GM23248 (cell line): ENCODE results near the gene AKR1C3. TPM values are rescaled to one million over a fixed set of nuclear protein-coding genes. Genes with fewer than 3 reads are reported as not detected.

Experiments used
- DNase-seq: peaks from one replicate; pipeline ENCODE4 v3.0.0-alpha.2; 2015
- H2AFZ ChIP-seq: fragments of 200-600 bp; sonication (generic); 2 replicates; pipeline ENCODE4 v1.6.1; 2016; ENCODE audit warnings: antibody characterized with exemption
- H3F3A ChIP-seq: fragments of 200-600 bp; sonication (generic); 2 replicates; pipeline ENCODE4 v1.6.1; 2016; ENCODE audit warnings: mild to moderate bottlenecking, antibody characterized with exemption, mixed run types; ENCODE audit not compliant: insufficient read depth
- H3K27ac ChIP-seq: fragments of 200-600 bp; sonication (generic); 2 replicates; pipeline ENCODE4 v1.5.1; 2016; ENCODE audit warnings: mild to moderate bottlenecking
- H3K27me3 ChIP-seq: fragments of 200-600 bp; sonication (generic); replicated peaks from 2 replicates; pipeline ENCODE4 v1.6.1; 2016; ENCODE audit warnings: mild to moderate bottlenecking; ENCODE audit not compliant: insufficient read depth
- H3K36me3 ChIP-seq: fragments of 200-600 bp; sonication (generic); 2 replicates; pipeline ENCODE4 v1.6.1; 2016; ENCODE audit warnings: low read depth, mild to moderate bottlenecking
- H3K4me1 ChIP-seq: fragments of 200-600 bp; sonication (generic); 2 replicates; pipeline ENCODE4 v1.6.1; 2016; ENCODE audit warnings: mild to moderate bottlenecking; ENCODE audit not compliant: insufficient read depth
- H3K4me2 ChIP-seq: fragments of 200-600 bp; sonication (generic); one replicate; pipeline ENCODE4 v1.6.1; 2016; ENCODE audit warnings: mild to moderate bottlenecking; ENCODE audit not compliant: unreplicated experiment
- H3K4me3 ChIP-seq: fragments of 200-600 bp; sonication (generic); 2 replicates; pipeline ENCODE4 v1.5.1; 2016; ENCODE audit warnings: mild to moderate bottlenecking
- H3K79me2 ChIP-seq: fragments of 200-600 bp; sonication (generic); 2 replicates; pipeline ENCODE4 v1.6.1; 2016; ENCODE audit warnings: mild to moderate bottlenecking; ENCODE audit not compliant: insufficient read depth
- H3K9ac ChIP-seq: fragments of 200-600 bp; sonication (generic); 2 replicates; pipeline ENCODE4 v1.6.1; 2016; ENCODE audit warnings: mild to moderate bottlenecking
- H3K9me2 ChIP-seq: fragments of 200-600 bp; sonication (generic); 2 replicates; pipeline ENCODE4 v1.6.1; 2016; ENCODE audit warnings: mixed run types, mild to moderate bottlenecking, moderate library complexity; ENCODE audit not compliant: insufficient read depth
- H3K9me3 ChIP-seq: fragments of 200-600 bp; sonication (generic); one replicate; pipeline ENCODE4 v1.6.1; 2017; ENCODE audit warnings: low read depth
- H4K20me1 ChIP-seq: fragments of 200-600 bp; sonication (generic); 2 replicates; pipeline ENCODE4 v1.6.0; 2016; ENCODE audit not compliant: insufficient read depth
- EZH2 ChIP-seq: fragments of 200-600 bp; sonication (generic); IDR thresholded peaks from 2 replicates; pipeline ENCODE4 v1.6.1; 2018; ENCODE audit warnings: antibody characterized with exemption, mild to moderate bottlenecking; ENCODE audit not compliant: insufficient read depth, poor library complexity, severe bottlenecking
- EZH2phosphoT487 ChIP-seq: fragments of 200-600 bp; sonication (generic); IDR thresholded peaks from 2 replicates; pipeline ENCODE4 v1.6.1; 2018; ENCODE audit warnings: antibody characterized with exemption, moderate library complexity, mild to moderate bottlenecking, low read depth; ENCODE audit not compliant: insufficient read depth
- WGBS, 2 experiments: methylation state at CpG; one replicate each; pipeline ENCODE4 v1.1.6; 2015 to 2017; ENCODE audit warnings: low lambda C conversion rate in 2 of 2, low coverage in 1 of 2; ENCODE audit errors: missing lambda C conversion rate in 2 of 2; 5-methylcytosine and 5-hydroxymethylcytosine counted together
- in situ Hi-C: fragments of 300-500 bp; cut with MboI; formaldehyde crosslinking; loops from 2 replicates; pipeline ENCODE4 v1.15.0; 2020
- polyA plus RNA-seq: library from polyadenylated mRNA; unstranded; fragments of >200 nt; fragmentation: Nextera tagmentation; extraction: Ambion mirVana; gene quantifications from 2 replicates; pipeline ENCODE4 v1.2.1, GENCODE V29; 2016
- total RNA-seq: library from RNA; depleted of rRNA; stranded (reverse); fragments of >200 nt; shearing (Covaris generic); gene quantifications from 2 replicates; pipeline ENCODE4 v1.2.3, GENCODE V29; 2014

AKR1C3 gene
- total and polyA plus RNA-seq, 2 experiments from 2014 or later: 23.2 to 51.8 TPM

GRCh38 chr10:5064656-5065055 lies 29.6 kb upstream of the AKR1C3 start:
- peak overlapping the region; percentile 20; the same call in 1 of the 2 replicates for H3K27ac ChIP-seq
- TF ChIP-seq EZH2phosphoT487 (no peak), EZH2 (no peak)
- no peaks in the 10 kb centered on the region for H3K9me2 ChIP-seq
- 48 to 52% methylated on average over 1 of the region's 1 CpG for WGBS, 2 experiments
- H3K36me3 ChIP-seq: no peaks in the 10 kb centered on the region
- H3K4me2 ChIP-seq: peak overlapping the region; percentile 53
- H4K20me1 ChIP-seq: no peaks in the 10 kb centered on the region
- H2AFZ ChIP-seq: no peak overlapping the region
- no peak overlapping the region for H3K4me3 ChIP-seq
- no peaks in the 10 kb centered on the region for H3K79me2 ChIP-seq
- H3K4me1 ChIP-seq: peaks cover 11% of the 10 kb centered on the region
- H3F3A ChIP-seq: peaks cover 8% of the 10 kb centered on the region
- H3K27me3 ChIP-seq: no peaks in the 10 kb centered on the region
- H3K9me3 ChIP-seq: no peaks in the 10 kb centered on the region
- in situ Hi-C loops: no loop called here
- no peak overlapping the region for H3K9ac ChIP-seq
- DNase-seq: peak; percentile 23

- TF ChIP-seq EZH2 (no peak), EZH2phosphoT487 (no peak)
- Histone ChIP-seq H3K27me3 (no peaks in the 10 kb centered on the region), H3K9ac (no peak overlapping the region), H2AFZ (no peak overlapping the region), H3K4me2 (no peak overlapping the region), H4K20me1 (no peaks in the 10 kb centered on the region), H3K27ac (no peak overlapping the region), H3K36me3 (no peaks in the 10 kb centered on the region), H3F3A (peaks cover 34% of the 10 kb centered on the region), H3K9me2 (no peaks in the 10 kb centered on the region), H3K9me3 (no peaks in the 10 kb centered on the region), H3K4me1 (peaks cover 32% of the 10 kb centered on the region), H3K79me2 (no peaks in the 10 kb centered on the region), H3K4me3 (no peak overlapping the region)
- 87 to 100% methylated on average over 1 of the region's 1 CpG for WGBS, 2 experiments
- in situ Hi-C loops: no loop called here
- DNase-seq: no peak
Observed at GRCh38 chr10:5068274-5068984, 25.8 kb upstream of the AKR1C3 start.

DNA sequence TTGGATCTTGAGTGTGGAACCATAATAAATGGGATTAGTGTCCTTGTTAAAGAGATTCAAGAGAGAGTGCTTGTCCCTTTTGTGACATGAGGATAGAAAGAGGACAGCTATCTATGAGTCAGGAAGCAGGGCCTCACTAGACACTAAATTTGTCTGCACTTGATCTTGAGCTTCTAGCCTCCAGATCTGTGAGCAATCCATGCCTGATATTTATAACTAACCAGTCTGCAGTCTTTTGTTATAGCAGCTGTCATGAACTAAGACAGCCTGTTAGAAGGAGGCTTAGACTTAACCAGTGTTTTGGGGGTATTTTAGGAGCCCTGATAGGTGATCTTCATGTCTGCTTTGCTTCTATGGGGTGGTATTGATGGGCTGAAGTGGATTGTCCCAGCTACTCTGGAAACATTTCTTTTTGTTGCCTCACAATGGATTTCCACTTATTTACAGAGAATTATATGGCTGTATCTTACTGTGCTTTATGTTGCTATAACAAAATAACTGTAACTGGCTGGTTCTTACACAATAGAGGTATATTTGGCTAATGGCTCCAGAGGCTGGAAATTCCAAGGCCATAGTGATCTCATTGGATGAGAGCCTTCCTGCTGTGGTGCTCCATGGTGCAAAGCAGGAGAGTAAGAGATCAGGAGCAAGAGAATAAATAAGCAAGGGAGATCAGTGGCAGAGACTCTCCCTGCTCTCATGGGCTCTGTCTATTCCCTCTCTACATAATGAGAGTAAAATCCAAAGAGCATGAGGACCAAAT lies 23.4 kb upstream of the AKR1C3 start:
- Histone ChIP-seq H2AFZ (peak overlapping the region; percentile 76), H3K36me3 (no peaks in the 10 kb centered on the region), H3K27me3 (no peaks in the 10 kb centered on the region), H3K9me3 (no peaks in the 10 kb centered on the region), H3K79me2 (no peaks in the 10 kb centered on the region), H3K9me2 (no peaks in the 10 kb centered on the region), H3K27ac (peak overlapping the region; percentile 88), H3K4me2 (peak overlapping the region; percentile 73), H3K9ac (peak overlapping the region; percentile 71), H3F3A (peaks cover 26% of the 10 kb centered on the region), H3K4me1 (peaks cover 20% of the 10 kb centered on the region), H4K20me1 (no peaks in the 10 kb centered on the region), H3K4me3 (peak overlapping the region; percentile 29; the same call in 1 of the 2 replicates)
- peak; percentile 61 for DNase-seq
- TF ChIP-seq EZH2phosphoT487: no peak
- no peak for TF ChIP-seq EZH2
- in situ Hi-C loops: no loop called here

GRCh38 chr10:5071411-5072198 lies 22.6 kb upstream of the AKR1C3 start:
- Histone ChIP-seq H3K9ac (peak overlapping the region; percentile 71), H3K4me1 (peaks cover 20% of the 10 kb centered on the region), H3K36me3 (no peaks in the 10 kb centered on the region), H3K4me3 (peak overlapping the region; percentile 29), H2AFZ (peak overlapping the region; percentile 76), H3K9me3 (no peaks in the 10 kb centered on the region), H3K9me2 (no peaks in the 10 kb centered on the region), H3K4me2 (peak overlapping the region; percentile 73), H3K27ac (peak overlapping the region; percentile 88), H4K20me1 (no peaks in the 10 kb centered on the region), H3F3A (peaks cover 26% of the 10 kb centered on the region), H3K79me2 (no peaks in the 10 kb centered on the region), H3K27me3 (no peaks in the 10 kb centered on the region)
- 3 to 4% methylated on average over 8 of the region's 8 CpGs for WGBS, 2 experiments
- TF ChIP-seq EZH2phosphoT487: no peak
- TF ChIP-seq EZH2: no peak
- in situ Hi-C loops: no loop called here
- peak; percentile 86 for DNase-seq
